Measurements from ENCODE around the gene ZMIZ1.

Gene ZMIZ1

GRCh38 chr10:79145517-79146470 is 77.0 kb downstream of the ZMIZ1 start:
- H3K27ac ChIP-seq: no peak overlapping the region
- no peak for DNase-seq (ENCODE audit: low read depth, low spot score)

- H3K27ac ChIP-seq: no peak overlapping the region
- no peak for DNase-seq (ENCODE audit: low read depth, low spot score)
Observed at GRCh38 chr10:79146611-79147130, 77.9 kb downstream of the ZMIZ1 start.

GRCh38 chr10:79147306-79147705 is 78.5 kb downstream of the ZMIZ1 start:
- DNase-seq (ENCODE audit: low read depth, low spot score): no peak
- peak overlapping the region; percentile 99 for H3K27ac ChIP-seq

- peak overlapping the region; percentile 99 for H3K27ac ChIP-seq
- DNase-seq (ENCODE audit: low read depth, low spot score): no peak
Observed at GRCh38 chr10:79147796-79148451, 79.2 kb downstream of the ZMIZ1 start.

- DNase-seq (ENCODE audit: low read depth, low spot score): peak; percentile 14
Observed at GRCh38 chr10:79148452-79149344, 79.9 kb downstream of the ZMIZ1 start.

GRCh38 chr10:79149345-79149661 is 80.5 kb downstream of the ZMIZ1 start:
- peak overlapping the region; percentile 99 for H3K27ac ChIP-seq
- no peak for DNase-seq (ENCODE audit: low read depth, low spot score)

More at GRCh38 chr10:79148452-79149344, 79.9 kb downstream of the ZMIZ1 start:
- H3K27ac ChIP-seq: peak overlapping the region; percentile 99

- peak overlapping the region; percentile 99 for H3K27ac ChIP-seq
- no peak for DNase-seq (ENCODE audit: low read depth, low spot score)
Observed at GRCh38 chr10:79149662-79150443, 81.1 kb downstream of the ZMIZ1 start.

- DNase-seq (ENCODE audit: low read depth, low spot score): no peak
- peak overlapping the region; percentile 99 for H3K27ac ChIP-seq
Observed at GRCh38 chr10:79150444-79150754, 81.6 kb downstream of the ZMIZ1 start.

- peak overlapping the region; percentile 99 for H3K27ac ChIP-seq
- no peak for DNase-seq (ENCODE audit: low read depth, low spot score)
Observed at GRCh38 chr10:79152423-79152817, 83.7 kb downstream of the ZMIZ1 start.

GRCh38 chr10:79153745-79154144 is 85.0 kb downstream of the ZMIZ1 start:
- DNase-seq (ENCODE audit: low read depth, low spot score): no peak
- H3K27ac ChIP-seq: peak overlapping the region; percentile 83

GRCh38 chr10:79155301-79156081 is 86.7 kb downstream of the ZMIZ1 start:
- peak overlapping the region; percentile 83 for H3K27ac ChIP-seq
- no peak for DNase-seq (ENCODE audit: low read depth, low spot score)

GRCh38 chr10:79156334-79157274 is 87.8 kb downstream of the ZMIZ1 start:
- no peak for DNase-seq (ENCODE audit: low read depth, low spot score)
- peak overlapping the region; percentile 83 for H3K27ac ChIP-seq

GRCh38 chr10:79158004-79158340 is 89.2 kb downstream of the ZMIZ1 start:
- peak overlapping the region; percentile 83 for H3K27ac ChIP-seq
- no peak for DNase-seq (ENCODE audit: low read depth, low spot score)

- no peak for DNase-seq (ENCODE audit: low read depth, low spot score)
- peak overlapping the region; percentile 83 for H3K27ac ChIP-seq
Observed at GRCh38 chr10:79158402-79159097, 89.8 kb downstream of the ZMIZ1 start.

GRCh38 chr10:79159141-79159651 is 90.4 kb downstream of the ZMIZ1 start:
- H3K27ac ChIP-seq: no peak overlapping the region
- no peak for DNase-seq (ENCODE audit: low read depth, low spot score)

GRCh38 chr10:79159785-79160184 is 91.0 kb downstream of the ZMIZ1 start:
- no peak overlapping the region for H3K27ac ChIP-seq
- no peak for DNase-seq (ENCODE audit: low read depth, low spot score)

- no peak overlapping the region for H3K27ac ChIP-seq
- no peak for DNase-seq (ENCODE audit: low read depth, low spot score)
Observed at GRCh38 chr10:79160191-79160590, 91.4 kb downstream of the ZMIZ1 start.
